Transverse colon (tissue), 4 donors: ENCODE results near the gene BACE1. TPM values are rescaled to one million over a fixed set of nuclear protein-coding genes. Genes with fewer than 3 reads are reported as not detected.
"Not testable (repeated sequence)": the region's sequence is repeated elsewhere in the genome, so short reads cannot be mapped to it uniquely, and the experiment has no call there.

ENCODE experiments used
- DNase-seq: peaks from one replicate; pipeline ENCODE4 v3.0.0-alpha.2; 2019
- H3K27ac ChIP-seq, 4 donors: fragments of 200-600 bp; sonication (generic); 2 replicates each; pipeline ENCODE4 v1.5.1; 2016 to 2018; ENCODE audit warnings: inconsistent platforms in 4 of 4
- H3K27me3 ChIP-seq: fragments of 200-600 bp; sonication (generic); 2 replicates; pipeline ENCODE4 v1.5.1; 2017; ENCODE audit warnings: inconsistent platforms
- H3K36me3 ChIP-seq, 4 donors: fragments of 200-600 bp; sonication (generic); 2 replicates each; pipeline ENCODE4 v1.5.1; 2017 to 2019; ENCODE audit warnings: inconsistent platforms in 4 of 4
- H3K4me1 ChIP-seq, 4 donors: fragments of 200-600 bp; sonication (generic); 2 replicates each; pipeline ENCODE4 v1.5.1; 2017 to 2020; ENCODE audit warnings: inconsistent platforms in 4 of 4
- H3K4me3 ChIP-seq, 4 donors: fragments of 200-600 bp; sonication (generic); 1 replicate in 1 of 4; 2 replicates in 3 of 4; pipeline versions ENCODE4 v1.5.1 to v1.6.1; 2017 to 2019; ENCODE audit warnings: inconsistent platforms in 4 of 4
- H3K9me3 ChIP-seq, 2 donors: fragments of 200-600 bp; sonication (generic); 2 replicates each; pipeline ENCODE4 v1.5.1; 2017 to 2019; ENCODE audit warnings: inconsistent platforms in 2 of 2
- CTCF ChIP-seq, 5 experiments: fragments of 200-600 bp in 3 of 5; fragments of 450-650 bp in 2 of 5; sonication (generic) in 3 of 5; IDR thresholded peaks; 1 replicate in 2 of 5; 2 replicates in 3 of 5; pipeline ENCODE4 v1.5.1; 2016 to 2017; ENCODE audit warnings: antibody characterized with exemption in 5 of 5, inconsistent platforms in 3 of 5, mild to moderate bottlenecking in 2 of 5, moderate library complexity in 1 of 5
- EP300 ChIP-seq: sonication (generic); formaldehyde crosslinking; IDR thresholded peaks from one replicate; pipeline ENCODE4 v1.6.1; 2017; ENCODE audit warnings: antibody characterized with exemption, low read depth
- POLR2A ChIP-seq: fragments of 450-650 bp; IDR thresholded peaks from one replicate; pipeline ENCODE4 v1.6.1; 2016; ENCODE audit warnings: antibody characterized with exemption, mild to moderate bottlenecking, moderate library complexity
- POLR2AphosphoS5 ChIP-seq, 3 donors: sonication (generic); formaldehyde crosslinking; IDR thresholded peaks; one replicate each; pipeline ENCODE4 v1.6.1; 2016; ENCODE audit warnings: antibody characterized with exemption in 3 of 3
- WGBS, 2 donors: methylation state at CpG; one replicate each; pipeline ENCODE4 v1.1.5; 2018; ENCODE audit warnings: low coverage in 1 of 2; 5-methylcytosine and 5-hydroxymethylcytosine counted together
- in situ Hi-C, 4 donors: fragments of 200-750 bp; cut with MboI; loops; one replicate each; pipeline versions ENCODE4 v1.15.0 to v1.15.1; 2017; ENCODE audit warnings: low sequenced_read_pairs in 3 of 4, low pct_ligation_motif_present in 1 of 4, low pct_unique_long_range_greater_than_20kb in 1 of 4
- intact Hi-C: fragments of 100-400 bp; cut with DNase I; formaldehyde crosslinking; loops from one replicate; pipeline ENCODE4 v1.15.1; 2023; ENCODE audit warnings: low total_unique reads
- total RNA-seq, 4 donors: library from RNA; depleted of rRNA; stranded (reverse); fragments of >200 nt; gene quantifications; one replicate each; pipeline ENCODE4 v1.1.0, GENCODE V29; 2016

BACE1 gene
- total RNA-seq, 4 donors from 2014 or later, result 6.0 to 6.7 (median 6.5) TPM

GRCh38 chr11:117332843-117333242 lies 16.8 kb upstream of the BACE1 start:
- in situ Hi-C loops (no loop called here), intact Hi-C loops (no loop called here)
- Histone ChIP-seq H3K9me3 (no peaks in the 10 kb centered on the region), H3K4me1 (peaks cover 5 to 14% (median 11%) of the 10 kb centered on the region in 4 donors), H3K27me3 (no peaks in the 10 kb centered on the region), H3K27ac (no peak overlapping the region), H3K4me3 (no peak overlapping the region), H3K36me3 (no peaks in the 10 kb centered on the region)
- DNase-seq, result no peak
- no peak for TF ChIP-seq POLR2AphosphoS5 (IDR thresholded peaks at IDR 0.05)
- TF ChIP-seq EP300, result no peak
- no peak for TF ChIP-seq CTCF (IDR thresholded peaks at IDR 0.05)
- no peak for TF ChIP-seq POLR2A
- 50 to 74% methylated on average over 2 of the region's 2 CpGs for WGBS, 2 donors

GRCh38 chr11:117328375-117329010 lies 12.4 kb upstream of the BACE1 start:
- WGBS, 2 donors, result 4 to 7% methylated on average over 14 to 15 of the region's 15 CpGs

GRCh38 chr11:117327567-117328374 lies 11.7 kb upstream of the BACE1 start, which contains the start of gene CEP164:
Gene CEP164 (plus strand): TSS chr11:117327854. CDS start chr11:117338587, 10,733 bp downstream.
- peaks cover 5 to 14% (median 11%) of the 10 kb centered on the region in 4 donors for H3K4me1 ChIP-seq
- no peaks in the 10 kb centered on the region for H3K36me3 ChIP-seq
- intact Hi-C loops, result no loop called here
- no peaks in the 10 kb centered on the region for H3K27me3 ChIP-seq
- TF ChIP-seq CTCF (IDR thresholded peaks at IDR 0.05), result peak in 1 of 5 experiments; percentile 5
- peak; percentile 63 for TF ChIP-seq POLR2A
- TF ChIP-seq POLR2AphosphoS5 (IDR thresholded peaks at IDR 0.05), result peak in 2 of 3 donors; percentile 63 to 77
- TF ChIP-seq EP300, result no peak
- H3K9me3 ChIP-seq, result no peaks in the 10 kb centered on the region
- WGBS, 2 donors, result 0 to 2% methylated on average over 1 to 53 of the region's 64 CpGs
- peak within 1 kb of the TSS; percentile 61 to 76 (median 64) for H3K4me3 ChIP-seq
- peak; percentile 97 for DNase-seq
- peak within 1 kb of the TSS; percentile 89 to 95 (median 92) for H3K27ac ChIP-seq
- in situ Hi-C loops, result no loop called here

More at GRCh38 chr11:117328375-117329010, 12.4 kb upstream of the BACE1 start:
- Histone ChIP-seq H3K36me3 (no peaks in the 10 kb centered on the region), H3K9me3 (no peaks in the 10 kb centered on the region), H3K4me1 (peaks cover 5 to 14% (median 11%) of the 10 kb centered on the region in 4 donors), H3K4me3 (peak overlapping the region; percentile 61 to 76 (median 64)), H3K27me3 (no peaks in the 10 kb centered on the region), H3K27ac (peak overlapping the region; percentile 89 to 95 (median 92))
- DNase-seq, result peak; percentile 28
- in situ Hi-C loops, result no loop called here
- intact Hi-C loops, result no loop called here
- TF ChIP-seq POLR2A (no peak), POLR2AphosphoS5 (IDR thresholded peaks at IDR 0.05) (peak in 1 of 3 donors; percentile 12), CTCF (IDR thresholded peaks at IDR 0.05) (peak in 1 of 5 experiments; percentile 4)

- DNase-seq, H3K27me3 ChIP-seq, in situ Hi-C loops, H3K9me3 ChIP-seq, H3K36me3 ChIP-seq, intact Hi-C loops: not testable (repeated sequence)
- Histone ChIP-seq H3K27ac (peak overlapping the region; percentile 89 to 95 (median 92)), H3K4me1 (peaks cover 5 to 14% (median 11%) of the 10 kb centered on the region in 4 donors), H3K4me3 (peak overlapping the region in 3 of 4 donors; percentile 62 to 76 (median 66))
- 5 to 6% methylated on average over 2 to 5 of the region's 5 CpGs for WGBS, 2 donors
These were observed 11.2 kb upstream of the BACE1 start for GRCh38 chr11:117327255-117327566.
